Astrocyte of the spinal cord (primary cell): ENCODE results near the gene SLC9A8.

Experiments
- DNase-seq: peaks from one replicate; pipeline ENCODE4 v3.0.0; 2011; ENCODE audit warnings: low read depth, low spot score
- H3K4me3 ChIP-seq: 2 replicates; pipeline ENCODE4 v1.5.1; 2011; ENCODE audit warnings: low read depth, mild to moderate bottlenecking, low read length, moderate library complexity
- CTCF ChIP-seq: IDR thresholded peaks from 2 replicates; pipeline ENCODE4 v1.5.1; 2012; ENCODE audit warnings: low read depth, mild to moderate bottlenecking, low read length, inconsistent platforms
- in situ Hi-C: cut with HindIII; loops from 2 replicates; pipeline ENCODE4 v1.10.0; 2017; ENCODE audit warnings: low sequenced_read_pairs

SLC9A8 gene

GRCh38 chr20:49901588-49901987, 89.0 kb downstream of the SLC9A8 start:
- DNase-seq = no peak
- no peak overlapping the region for H3K4me3 ChIP-seq
- TF ChIP-seq CTCF = no peak
- in situ Hi-C loops = no loop called here

GRCh38 chr20:49904440-49905214, 92.0 kb downstream of the SLC9A8 start:
- DNase-seq = no peak
- no peak for TF ChIP-seq CTCF
- H3K4me3 ChIP-seq = no peak overlapping the region
- in situ Hi-C loops = no loop called here

GRCh38 chr20:49905415-49906091, 92.9 kb downstream of the SLC9A8 start:
- no peak for DNase-seq
- in situ Hi-C loops = no loop called here

GRCh38 chr20:49906101-49906604, 93.5 kb downstream of the SLC9A8 start:
- TF ChIP-seq CTCF = no peak

More at GRCh38 chr20:49905415-49906091, 92.9 kb downstream of the SLC9A8 start:
- TF ChIP-seq CTCF = no peak
- H3K4me3 ChIP-seq = no peak overlapping the region

GRCh38 chr20:49906615-49907154, 94.1 kb downstream of the SLC9A8 start:
- H3K4me3 ChIP-seq = no peak overlapping the region
- no peak for DNase-seq
- in situ Hi-C loops = no loop called here
- no peak for TF ChIP-seq CTCF

More at GRCh38 chr20:49906101-49906604, 93.5 kb downstream of the SLC9A8 start:
- in situ Hi-C loops = no loop called here
- DNase-seq = no peak
- H3K4me3 ChIP-seq = no peak overlapping the region

- in situ Hi-C loops = no loop called here
- no peak for DNase-seq
- no peak overlapping the region for H3K4me3 ChIP-seq
- no peak for TF ChIP-seq CTCF
Measured at GRCh38 chr20:49907405-49908257, 95.0 kb downstream of the SLC9A8 start.
